HG02981 (cell line): ENCODE data around the gene PCNX2.
"Not testable (repeated sequence)": the region's sequence is repeated elsewhere in the genome, so short reads cannot be mapped to it uniquely, and the experiment has no call there.

Experiments used
- ATAC-seq: cut with Tn5 transposase; IDR thresholded peaks from one replicate; pipeline ENCODE4 v1.9.1; 2021; ENCODE audit warnings: mild to moderate bottlenecking, moderate library complexity; ENCODE audit not compliant: unreplicated experiment

Gene PCNX2

DNA sequence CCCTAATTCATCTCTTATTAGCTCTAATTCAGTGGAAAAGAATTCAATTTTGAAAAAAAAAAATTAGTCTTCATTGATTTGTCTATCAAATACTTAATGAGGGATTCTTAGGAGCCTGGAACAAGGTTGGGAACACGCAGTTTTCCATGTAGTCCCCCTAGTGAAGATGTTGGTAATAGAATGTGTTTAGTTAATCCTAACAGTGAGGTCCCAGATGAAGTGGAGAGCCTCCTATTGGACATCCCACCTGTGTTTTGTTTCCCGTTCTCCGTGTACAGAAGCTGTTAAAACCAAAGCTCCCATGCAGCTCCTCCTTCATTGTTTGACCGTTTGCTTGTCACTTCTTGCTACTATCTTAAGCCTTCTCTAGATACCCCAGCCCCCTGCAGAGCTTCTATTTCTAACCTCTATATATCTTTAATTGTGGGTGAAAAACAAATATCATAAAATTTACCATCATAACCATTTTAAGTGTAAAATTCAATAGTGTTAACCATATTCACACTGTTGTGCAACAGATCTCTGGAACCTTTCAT lies 67.5 kb downstream of the PCNX2 start:
- ATAC-seq: no peak

DNA sequence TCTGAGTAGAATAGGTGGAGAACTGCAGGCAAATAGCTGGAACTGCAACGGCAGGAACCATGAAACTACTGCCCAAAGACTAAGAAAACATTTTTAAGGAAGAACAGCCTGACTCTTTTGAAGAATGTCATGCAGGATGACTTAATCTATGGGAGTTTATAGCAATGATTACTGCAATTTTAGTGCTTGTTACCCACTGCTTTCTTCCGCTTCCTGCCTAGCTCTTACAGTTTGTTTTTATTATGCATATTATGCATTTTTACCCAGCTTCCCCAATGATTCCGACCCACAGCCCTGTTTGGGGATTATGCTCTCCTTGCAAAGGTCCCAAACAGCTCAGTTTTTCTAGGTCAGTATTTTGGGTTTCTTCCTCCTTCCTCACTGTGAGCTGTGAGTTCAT lies 71.2 kb downstream of the PCNX2 start:
- no peak for ATAC-seq

DNA sequence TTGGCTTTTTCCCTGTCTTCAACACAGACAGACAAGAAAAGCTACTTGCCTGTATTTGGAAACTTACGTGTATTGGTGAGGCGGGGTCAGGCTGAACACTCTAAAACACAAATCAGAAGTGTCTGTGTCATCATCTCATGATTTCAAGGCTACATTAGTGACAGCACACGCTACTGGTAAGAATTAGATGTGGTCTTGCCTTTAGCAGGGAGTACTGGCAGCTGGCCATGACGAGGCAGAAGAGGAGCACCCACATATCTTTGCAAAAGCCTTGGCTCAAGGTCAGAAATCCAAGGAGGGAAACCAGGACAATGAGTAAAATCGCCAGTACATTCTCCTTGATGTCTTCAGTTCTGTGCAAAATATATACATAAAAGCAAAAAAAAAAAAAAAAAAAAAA lies 77.7 kb downstream of the PCNX2 start:
- ATAC-seq: no peak

DNA sequence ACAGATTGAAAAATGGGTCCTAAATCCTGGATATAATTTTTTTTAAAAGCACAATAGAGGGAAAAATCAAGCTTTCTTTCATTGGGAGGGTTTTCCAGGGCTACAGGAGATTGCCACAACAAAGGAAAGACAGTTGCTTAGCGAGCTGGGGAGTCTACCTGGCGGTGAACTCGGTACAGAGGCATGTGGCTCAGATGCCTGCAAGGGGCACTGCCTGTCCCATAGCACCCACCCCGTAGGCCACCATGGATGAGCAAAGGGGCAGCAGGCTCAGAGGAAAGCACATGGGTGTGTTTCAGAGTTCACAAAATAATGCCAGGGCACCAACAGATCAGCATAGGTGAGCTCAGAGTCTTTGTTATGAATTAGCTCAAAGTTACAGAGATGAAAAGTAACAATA lies 79.5 kb downstream of the PCNX2 start:
- no peak for ATAC-seq

DNA sequence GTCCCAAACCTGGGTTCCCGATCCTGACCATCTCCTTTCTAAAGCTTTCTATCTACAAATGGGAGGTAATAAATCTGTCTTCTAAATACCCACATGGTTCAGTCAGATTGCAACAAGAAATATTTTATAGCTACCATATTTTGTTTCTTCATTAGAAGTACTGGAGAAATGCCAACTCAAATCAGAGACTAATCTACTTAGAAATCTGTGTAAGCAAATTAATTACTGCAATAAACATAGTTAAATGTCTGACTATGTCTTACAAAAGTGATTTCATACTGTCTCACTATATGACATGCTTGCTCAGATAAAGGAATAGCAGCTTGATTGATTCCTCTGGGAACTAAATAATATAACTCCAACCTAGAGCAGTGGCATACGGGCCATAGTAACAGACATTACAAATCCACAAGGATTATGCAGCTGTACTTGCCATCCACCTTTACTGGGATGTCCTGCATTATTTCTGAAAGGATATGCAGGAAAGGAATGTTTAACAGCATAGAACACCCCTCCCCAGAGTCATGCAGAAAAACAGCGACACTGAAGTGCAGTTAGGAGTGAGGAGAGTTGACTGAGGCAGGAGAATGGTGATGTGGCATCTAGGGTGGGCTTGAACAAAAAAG lies 80.3 kb downstream of the PCNX2 start:
- ATAC-seq: no peak

DNA sequence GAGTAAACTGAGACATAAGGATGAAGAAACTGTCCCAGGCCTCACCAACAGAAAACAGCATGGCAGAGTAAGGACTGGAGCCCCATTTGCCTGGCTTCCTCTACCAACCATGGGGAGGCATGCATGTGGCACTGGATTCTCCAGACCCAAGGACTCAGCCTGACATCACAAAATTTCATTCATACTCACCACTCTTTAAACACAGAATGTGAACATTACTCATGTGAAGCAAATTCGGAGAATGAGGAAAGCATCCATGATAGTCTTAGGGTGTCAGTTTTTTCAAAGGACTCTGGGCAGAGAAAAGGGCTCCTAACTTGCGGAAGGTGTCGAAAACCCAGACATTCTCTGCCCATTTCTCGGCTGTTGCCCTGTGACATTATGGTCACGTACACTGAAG lies 83.9 kb downstream of the PCNX2 start:
- ATAC-seq: no peak

DNA sequence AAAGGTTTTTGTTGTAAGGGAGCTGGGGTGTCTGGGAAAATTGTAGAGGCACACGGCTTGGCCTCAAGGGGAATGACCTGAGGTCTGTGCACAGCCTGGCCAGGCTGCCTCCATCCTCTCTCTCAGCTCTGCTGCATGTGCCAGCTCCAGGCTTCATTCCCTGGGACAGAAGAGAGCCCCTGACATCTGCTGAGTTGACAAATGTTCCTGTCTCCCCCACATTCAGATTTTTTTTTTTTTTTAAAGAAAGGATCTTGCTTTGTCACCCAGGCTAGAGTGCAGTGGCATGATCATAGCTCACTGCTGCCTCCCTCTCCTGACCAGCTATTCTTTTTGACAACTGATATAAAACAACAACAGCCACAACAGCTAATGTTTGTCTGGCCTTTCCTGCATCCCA lies 84.4 kb downstream of the PCNX2 start:
- ATAC-seq: no peak

DNA sequence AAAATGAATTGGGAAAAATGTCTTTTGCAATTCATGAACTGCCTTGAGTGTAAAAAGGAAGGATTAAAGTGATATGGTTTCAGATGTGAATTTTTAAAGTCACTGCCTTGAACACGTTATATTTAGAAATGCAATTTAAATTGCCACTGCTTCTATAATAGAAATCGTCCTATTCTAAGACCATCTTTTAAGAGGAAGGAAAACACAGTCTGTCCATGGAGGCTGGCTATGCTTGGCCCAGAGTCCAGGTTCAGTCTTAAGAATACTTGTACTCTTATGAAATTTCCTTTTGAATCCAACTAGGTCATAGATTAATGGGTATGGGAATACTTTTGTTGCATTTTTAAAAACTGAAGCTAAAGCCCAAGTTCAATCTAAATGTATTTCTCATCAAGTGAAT lies 86.0 kb downstream of the PCNX2 start:
- ATAC-seq: no peak

DNA sequence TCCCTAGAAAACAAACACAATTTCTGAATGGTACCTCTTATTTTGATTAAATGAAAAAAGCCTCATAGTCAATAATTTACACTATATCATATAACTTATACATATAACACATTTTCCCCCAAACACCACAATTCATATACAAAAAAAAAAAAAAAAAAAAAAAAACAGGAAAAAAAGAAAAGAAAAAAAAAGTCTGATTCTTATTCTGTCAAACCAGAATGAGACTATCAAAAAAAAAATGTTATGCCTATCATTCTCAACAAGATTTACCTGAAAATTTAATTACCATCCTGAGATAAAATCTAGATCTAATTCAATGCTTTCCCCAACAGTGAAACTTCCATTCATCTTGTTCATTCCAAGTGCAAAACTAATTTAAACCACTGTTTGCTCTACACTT lies 86.8 kb downstream of the PCNX2 start:
- ATAC-seq: no peak

DNA sequence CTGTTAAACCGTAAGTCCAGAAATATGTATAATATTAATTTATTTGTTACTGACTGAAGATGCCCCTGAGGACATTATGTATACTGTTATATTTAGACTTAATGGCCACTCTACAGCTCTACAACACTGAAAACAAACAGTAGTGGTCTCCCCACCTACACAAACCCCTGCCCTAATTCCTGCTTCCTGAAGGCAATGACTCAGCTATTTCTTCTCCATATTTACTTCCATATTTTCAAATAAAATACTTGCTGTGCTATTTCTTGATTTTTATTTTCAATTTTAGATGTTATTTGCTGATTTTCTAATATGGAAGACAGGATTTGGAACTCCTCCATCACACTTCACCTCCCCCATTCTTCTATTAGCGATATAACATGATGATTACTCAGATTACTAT lies 97.6 kb downstream of the PCNX2 start:
- no peak for ATAC-seq

DNA sequence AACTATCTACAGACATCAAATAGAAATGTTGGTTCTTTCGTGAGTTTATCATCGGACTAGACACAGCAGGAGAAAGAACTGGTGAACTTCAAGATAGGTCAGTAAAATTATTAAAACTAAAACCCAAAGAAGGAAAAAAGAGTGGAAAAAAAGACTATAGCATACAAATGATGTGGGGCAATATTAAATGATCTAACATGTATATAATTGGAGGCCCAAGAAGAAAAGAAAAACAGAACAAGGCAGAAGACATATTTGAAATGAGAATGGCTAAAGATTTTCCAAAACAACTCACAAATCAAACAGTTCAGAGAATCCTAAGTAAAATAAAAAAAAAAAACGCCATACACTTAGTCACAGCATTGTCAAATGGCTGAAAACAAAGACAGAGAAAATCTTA lies 101.8 kb downstream of the PCNX2 start:
- no peak for ATAC-seq

DNA sequence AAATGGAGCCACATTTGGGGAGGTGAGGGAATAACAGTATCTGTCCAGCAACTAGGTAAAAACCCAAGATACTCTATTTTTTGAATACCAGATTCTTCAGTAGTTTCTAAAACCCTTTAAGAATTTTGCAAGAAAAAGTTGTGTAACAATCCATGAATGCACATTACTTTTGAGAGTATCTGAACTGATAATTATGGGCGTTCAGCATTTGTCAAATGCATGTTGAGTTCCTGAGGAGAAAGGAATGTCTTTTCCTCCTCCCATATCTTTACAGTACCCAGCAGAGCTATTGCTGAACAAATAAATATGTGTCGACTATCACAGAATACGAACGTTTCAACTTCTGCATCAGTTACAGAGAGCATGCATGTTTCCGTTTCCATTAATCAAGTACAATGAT lies 104.5 kb downstream of the PCNX2 start:
- ATAC-seq: no peak

DNA sequence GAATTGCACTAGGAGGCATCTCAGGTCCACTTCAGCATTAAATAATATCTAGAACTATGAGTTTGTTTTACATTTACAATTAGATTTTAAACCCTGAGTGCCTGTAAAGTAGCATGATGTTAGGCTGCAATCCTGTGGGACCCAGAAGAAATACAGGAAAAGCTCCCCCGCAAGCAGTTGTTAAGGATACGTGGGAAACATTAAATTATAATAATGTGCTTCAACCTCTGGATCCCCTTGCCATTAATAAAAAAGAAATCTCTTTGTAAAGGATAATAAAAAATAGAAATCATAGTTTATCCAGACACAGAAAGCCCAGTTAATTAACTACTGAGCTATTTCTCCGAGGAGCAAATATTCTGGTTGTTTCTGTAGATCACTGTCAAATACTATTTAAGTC lies 106.0 kb downstream of the PCNX2 start:
- no peak for ATAC-seq

DNA sequence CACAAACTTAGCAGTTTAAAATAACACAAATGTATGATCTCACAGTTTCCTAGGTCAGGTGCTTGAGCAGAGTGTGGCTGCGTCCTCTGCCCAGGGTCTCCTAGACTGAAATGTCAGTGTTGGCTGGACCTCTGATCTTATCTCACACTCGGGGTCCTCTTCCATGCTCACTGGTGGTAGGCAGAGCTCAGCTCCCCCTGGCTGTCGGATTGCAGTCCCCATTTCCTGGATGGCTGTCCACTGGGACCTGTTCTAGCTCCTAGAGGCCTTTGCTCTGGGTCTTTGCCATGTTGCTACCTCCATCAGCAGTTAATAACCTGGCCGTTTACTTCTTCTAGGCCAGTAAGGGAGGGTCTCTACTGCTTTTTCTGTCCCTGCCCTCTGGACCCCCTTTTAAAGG lies 107.5 kb downstream of the PCNX2 start:
- no peak for ATAC-seq

DNA sequence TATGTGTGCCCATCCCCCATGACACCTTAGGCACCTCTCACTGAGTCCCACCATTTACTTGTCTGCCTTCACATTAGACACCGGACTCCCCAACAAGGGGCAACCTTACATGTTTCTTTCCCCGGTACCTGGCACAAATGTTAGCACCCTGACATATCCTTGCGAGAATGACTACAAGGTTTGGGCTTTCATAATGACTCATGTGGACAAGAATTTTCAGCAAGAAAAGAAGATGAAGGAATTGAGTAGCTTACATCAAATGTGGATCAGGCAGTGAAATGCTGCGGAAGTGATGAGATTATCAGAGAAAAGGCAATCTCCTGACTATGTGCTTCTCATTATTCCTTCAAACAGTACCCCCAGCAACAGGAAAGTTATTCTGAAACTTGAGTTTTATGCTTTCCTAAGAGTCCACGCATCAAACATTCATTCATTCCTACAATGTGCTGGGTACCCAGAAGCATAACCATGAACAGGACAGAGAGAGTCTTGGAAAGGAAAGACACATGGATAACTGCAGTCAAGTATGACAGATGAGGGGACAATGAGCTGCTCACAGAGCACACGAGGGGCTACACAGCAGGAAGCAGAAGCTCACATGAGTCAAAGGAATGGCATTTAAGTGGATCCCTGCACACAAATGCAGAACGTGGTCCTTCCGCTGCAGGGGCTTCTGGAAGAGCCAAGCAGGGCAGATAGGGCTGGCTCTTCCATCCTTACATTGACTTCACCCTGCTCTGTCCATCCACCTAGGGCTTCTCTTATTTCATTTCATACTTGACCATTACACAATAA lies 112.1 kb downstream of the PCNX2 start:
- ATAC-seq: no peak

DNA sequence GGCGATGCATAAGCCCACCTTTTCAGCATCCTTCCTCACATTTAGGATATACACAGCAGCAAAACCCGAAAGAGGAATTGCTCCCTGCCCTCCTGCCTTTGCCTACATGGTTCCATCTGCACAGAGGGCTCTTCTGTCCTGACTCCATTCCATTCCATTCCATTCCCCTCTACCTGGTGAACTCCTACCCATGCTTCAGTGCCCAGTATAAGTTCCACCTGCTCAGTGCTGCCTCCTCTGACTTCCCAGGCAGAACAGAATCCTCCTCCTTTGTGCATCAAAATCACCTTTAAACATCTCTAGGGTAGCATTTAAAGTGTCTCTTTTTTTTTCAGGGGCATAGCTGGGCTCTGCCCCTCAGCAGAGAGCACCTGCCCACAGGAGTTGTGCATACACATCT lies 112.9 kb downstream of the PCNX2 start:
- no peak for ATAC-seq

DNA sequence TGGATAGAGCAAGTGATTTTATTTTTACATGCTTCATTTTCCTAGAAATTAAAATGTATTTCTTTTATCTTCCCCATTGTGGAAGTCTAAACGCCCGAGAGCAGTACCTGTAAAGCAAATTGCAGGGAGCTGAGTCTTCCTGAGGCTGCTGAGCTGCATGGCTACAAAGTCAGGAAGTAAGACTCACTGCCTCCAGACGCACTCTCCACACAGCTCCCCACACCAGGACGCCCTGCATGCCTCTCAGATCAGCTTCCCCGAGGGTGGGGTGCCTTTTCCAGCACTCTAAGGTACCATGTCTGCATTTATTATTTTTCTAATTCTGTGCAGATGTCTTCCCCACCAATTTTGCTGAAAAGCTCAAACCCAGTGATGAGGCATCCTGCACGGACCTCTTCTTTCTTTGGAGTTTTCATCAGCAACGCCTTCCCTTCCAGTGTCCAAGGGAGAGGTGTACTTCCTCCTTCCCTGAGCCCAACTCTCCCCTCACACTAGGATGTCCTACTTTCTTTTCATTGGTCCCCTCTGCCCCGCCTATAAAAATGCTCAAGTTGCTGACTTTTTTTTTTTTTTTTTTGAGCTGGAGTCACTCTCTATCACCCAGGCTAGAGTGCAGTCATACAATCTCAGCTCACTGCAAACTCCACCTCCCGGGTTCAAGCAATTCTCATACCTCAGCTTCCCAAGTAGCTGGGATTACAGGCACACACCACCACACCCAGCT lies 114.7 kb downstream of the PCNX2 start:
- ATAC-seq: no peak

DNA sequence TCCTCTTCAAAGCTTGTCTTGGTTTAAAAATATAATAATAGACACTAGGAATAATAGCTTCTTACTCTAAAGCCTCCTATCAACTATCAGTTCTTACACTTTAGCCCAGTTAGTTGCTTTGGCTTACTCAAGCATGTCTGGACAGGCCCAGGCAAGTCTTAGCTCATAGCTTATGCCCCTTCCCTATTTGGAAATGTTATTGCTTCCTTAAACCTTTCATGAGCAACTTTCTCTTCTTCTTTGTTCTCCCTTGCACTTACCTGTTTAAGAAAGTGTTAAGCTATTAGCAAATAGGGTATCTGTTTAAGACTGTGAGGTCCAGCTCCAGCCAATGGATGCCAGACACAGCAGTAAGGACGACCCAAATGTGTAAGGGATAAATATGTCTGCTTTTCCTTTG lies 115.9 kb downstream of the PCNX2 start:
- not testable (repeated sequence) for ATAC-seq

DNA sequence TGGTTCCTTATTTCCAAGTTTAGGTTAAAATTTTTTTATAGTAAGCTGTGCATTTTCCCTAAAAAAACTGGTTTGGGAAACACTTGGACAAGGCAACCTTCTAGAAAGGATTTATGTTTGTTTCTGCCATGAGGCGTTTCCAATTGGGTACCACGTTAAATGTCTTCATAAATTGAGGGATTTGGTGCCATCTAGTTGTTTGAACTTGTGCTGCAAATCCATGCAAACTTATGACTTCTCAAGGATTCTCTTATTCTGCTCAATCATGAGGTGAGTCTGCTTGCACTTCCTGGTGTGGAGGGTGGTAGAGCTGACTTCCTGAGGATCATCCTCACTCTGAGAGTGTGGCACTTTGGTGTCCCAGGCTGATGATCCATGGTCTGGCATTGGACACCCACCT lies 123.3 kb downstream of the PCNX2 start:
- no peak for ATAC-seq

DNA sequence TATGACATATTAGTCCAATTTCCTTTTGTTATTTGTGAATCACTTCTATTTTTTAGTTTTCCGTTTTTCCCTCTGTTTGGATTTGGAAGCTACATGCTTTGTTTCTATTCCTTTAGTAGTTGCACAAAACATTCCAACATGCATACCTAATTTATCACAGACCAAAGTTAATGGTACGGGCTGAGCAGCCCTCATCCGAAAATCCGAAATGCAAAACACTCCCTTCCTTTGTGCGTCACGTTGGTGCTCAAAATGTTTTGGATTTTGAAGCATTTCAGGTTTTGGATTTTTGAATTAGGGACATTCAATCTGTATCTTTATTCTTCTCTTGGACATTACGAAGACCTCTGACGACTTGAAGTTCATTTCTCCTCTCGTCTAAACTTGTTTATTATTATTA lies 124.8 kb downstream of the PCNX2 start:
- ATAC-seq: no peak

DNA sequence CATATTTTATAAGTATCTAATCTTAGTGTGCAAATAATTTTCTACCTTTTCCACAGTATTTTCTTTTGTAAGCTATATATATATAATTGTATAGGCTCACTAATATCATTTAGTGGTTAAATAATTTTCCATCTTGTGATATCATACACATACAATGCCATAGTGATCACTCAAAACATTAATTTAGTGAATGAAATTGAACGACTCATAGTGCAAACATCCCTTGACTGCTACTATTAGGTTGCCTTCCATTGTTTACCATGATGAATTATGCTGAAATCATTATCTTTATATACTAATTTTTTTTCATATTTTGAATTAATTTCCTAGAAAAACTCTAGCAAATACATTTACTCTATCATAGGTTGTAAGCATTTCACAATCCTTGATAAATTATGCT lies 127.1 kb downstream of the PCNX2 start:
- ATAC-seq: no peak

DNA sequence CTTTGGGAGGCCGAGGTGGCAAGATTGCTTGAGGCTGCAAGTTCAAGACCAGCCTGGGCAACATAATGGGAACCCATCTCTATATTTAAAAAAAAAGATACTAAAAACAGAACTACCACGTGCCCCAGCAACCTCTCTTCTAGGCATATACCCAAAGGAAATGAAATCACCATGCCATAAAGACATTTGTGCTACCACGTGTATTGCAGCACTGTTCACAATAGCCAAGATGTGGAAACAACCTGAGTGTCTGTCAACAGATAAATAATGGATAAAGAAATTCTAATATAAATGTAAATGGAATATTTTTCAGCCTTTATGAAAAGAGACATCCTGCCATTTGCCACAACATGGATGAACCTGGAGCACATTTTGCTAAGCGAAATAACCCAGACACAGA lies 128.6 kb downstream of the PCNX2 start:
- ATAC-seq: no peak
